ENCODE measurements around the gene ABTB2. TPM values are rescaled to one million over a fixed set of nuclear protein-coding genes. Genes with fewer than 3 reads are reported as not detected.

Gene ABTB2
- total and polyA plus RNA-seq, 4 donors = 0.73 to 3.3 (median 2.7) TPM

- no peak overlapping the region for H3K4me3 ChIP-seq
- no peaks in the 10 kb centered on the region for H3K27me3 ChIP-seq (ENCODE audit: control insufficient read depth in 3 of 3, insufficient read depth in 3 of 3, low read length in 2 of 3)
- H3K9me3 ChIP-seq (ENCODE audit: control insufficient read depth in 4 of 4, insufficient read depth in 3 of 4, low read length in 3 of 4) = no peaks in the 10 kb centered on the region
- peaks cover 0 to 56% (median 4%) of the 10 kb centered on the region in 5 donors for H3K4me1 ChIP-seq (ENCODE audit: control insufficient read depth in 5 of 5, insufficient read depth in 5 of 5, low read length in 5 of 5)
- ATAC-seq (ENCODE audit: insufficient read depth, low FRiP score) (no peak), DNase-seq (peak; percentile 40 to 85 (median 78))
- 82 to 86% methylated on average over 4 of the region's 4 CpGs for WGBS, 2 donors
- H3K9ac ChIP-seq (ENCODE audit: insufficient read depth in 1 of 2, low read length in 2 of 2) = no peak overlapping the region
- TF ChIP-seq, protein P1, sequence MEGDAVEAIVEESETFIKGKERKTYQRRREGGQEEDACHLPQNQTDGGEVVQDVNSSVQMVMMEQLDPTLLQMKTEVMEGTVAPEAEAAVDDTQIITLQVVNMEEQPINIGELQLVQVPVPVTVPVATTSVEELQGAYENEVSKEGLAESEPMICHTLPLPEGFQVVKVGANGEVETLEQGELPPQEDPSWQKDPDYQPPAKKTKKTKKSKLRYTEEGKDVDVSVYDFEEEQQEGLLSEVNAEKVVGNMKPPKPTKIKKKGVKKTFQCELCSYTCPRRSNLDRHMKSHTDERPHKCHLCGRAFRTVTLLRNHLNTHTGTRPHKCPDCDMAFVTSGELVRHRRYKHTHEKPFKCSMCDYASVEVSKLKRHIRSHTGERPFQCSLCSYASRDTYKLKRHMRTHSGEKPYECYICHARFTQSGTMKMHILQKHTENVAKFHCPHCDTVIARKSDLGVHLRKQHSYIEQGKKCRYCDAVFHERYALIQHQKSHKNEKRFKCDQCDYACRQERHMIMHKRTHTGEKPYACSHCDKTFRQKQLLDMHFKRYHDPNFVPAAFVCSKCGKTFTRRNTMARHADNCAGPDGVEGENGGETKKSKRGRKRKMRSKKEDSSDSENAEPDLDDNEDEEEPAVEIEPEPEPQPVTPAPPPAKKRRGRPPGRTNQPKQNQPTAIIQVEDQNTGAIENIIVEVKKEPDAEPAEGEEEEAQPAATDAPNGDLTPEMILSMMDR (IDR thresholded peaks at IDR 0.05; ENCODE audit: control extremely low read depth, extremely low read depth) = no peak
- no peak overlapping the region for H3K27ac ChIP-seq (ENCODE audit: low read depth in 1 of 2, low read length in 1 of 2)
- no peaks in the 10 kb centered on the region for H3K36me3 ChIP-seq (ENCODE audit: control insufficient read depth in 4 of 4, insufficient read depth in 4 of 4, low read length in 4 of 4)
Measured at GRCh38 chr11:34303028-34303570, 54.7 kb downstream of the ABTB2 start.

DNA sequence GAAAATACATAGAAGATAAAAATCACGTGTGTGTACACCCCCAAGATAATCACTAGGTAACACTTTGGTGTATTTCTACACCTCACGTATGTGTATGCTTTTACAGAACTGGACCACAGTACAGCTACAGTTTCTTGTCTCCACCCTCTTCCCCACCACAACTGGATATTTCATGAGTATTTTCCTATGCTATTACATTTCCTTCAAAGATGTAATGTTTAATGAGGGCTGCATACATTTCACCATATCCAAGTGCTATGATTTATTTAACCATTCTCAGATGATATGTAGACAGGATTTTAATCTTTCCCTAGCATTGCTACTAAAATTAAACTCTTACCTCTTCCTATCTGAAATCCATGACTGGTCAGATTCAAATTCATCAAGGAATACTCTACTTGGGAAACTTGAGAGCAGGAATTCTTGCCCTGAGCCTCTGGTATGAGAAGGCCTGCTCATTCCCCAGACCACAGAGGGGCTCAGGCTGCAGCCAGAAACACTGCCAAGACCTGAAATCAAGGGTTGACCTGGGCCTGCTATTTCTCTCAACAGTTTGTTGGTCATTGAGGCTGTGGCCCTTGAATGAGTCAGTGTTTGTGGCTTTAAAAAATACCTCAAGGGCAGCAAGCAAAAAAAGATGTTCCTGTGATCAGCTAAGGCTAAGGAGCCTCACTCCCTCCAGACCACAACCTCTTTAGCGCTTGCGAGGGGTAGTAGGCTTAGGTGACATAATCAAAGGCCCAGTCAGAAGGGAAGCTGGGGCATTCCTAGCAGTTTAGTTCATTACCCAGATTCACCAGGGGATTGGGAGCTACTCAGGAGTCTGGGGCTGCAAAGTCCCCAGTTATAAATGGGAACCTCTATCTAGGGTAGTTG, 55.5 kb downstream of the ABTB2 start:
- Histone ChIP-seq H3K36me3 (ENCODE audit: control insufficient read depth in 4 of 4, insufficient read depth in 4 of 4, low read length in 4 of 4) (no peaks in the 10 kb centered on the region), H3K4me1 (ENCODE audit: control insufficient read depth in 5 of 5, insufficient read depth in 5 of 5, low read length in 5 of 5) (peaks cover 0 to 56% (median 4%) of the 10 kb centered on the region in 5 donors), H3K9ac (ENCODE audit: insufficient read depth in 1 of 2, low read length in 2 of 2) (no peak overlapping the region), H3K27ac (ENCODE audit: low read depth in 1 of 2, low read length in 1 of 2) (no peak overlapping the region), H3K4me3 (no peak overlapping the region), H3K27me3 (ENCODE audit: control insufficient read depth in 3 of 3, insufficient read depth in 3 of 3, low read length in 2 of 3) (no peaks in the 10 kb centered on the region), H3K9me3 (ENCODE audit: control insufficient read depth in 4 of 4, insufficient read depth in 3 of 4, low read length in 3 of 4) (no peaks in the 10 kb centered on the region)
- WGBS, 2 donors = 49 to 78% methylated on average over 4 of the region's 4 CpGs
- DNase-seq = no peak
- ATAC-seq (ENCODE audit: insufficient read depth, low FRiP score) = no peak
- TF ChIP-seq, protein P1 (IDR thresholded peaks at IDR 0.05; ENCODE audit: control extremely low read depth, extremely low read depth) = no peak

GRCh38 chr11:34300926-34301295, 56.9 kb downstream of the ABTB2 start:
- WGBS, 2 donors = 23 to 47% methylated on average over 3 of the region's 3 CpGs
- no peaks in the 10 kb centered on the region for H3K9me3 ChIP-seq (ENCODE audit: control insufficient read depth in 4 of 4, insufficient read depth in 3 of 4, low read length in 3 of 4)
- DNase-seq (peak in 1 of 3 donors; percentile 32), ATAC-seq (ENCODE audit: insufficient read depth, low FRiP score) (no peak)
- TF ChIP-seq, protein P1 (IDR thresholded peaks at IDR 0.05; ENCODE audit: control extremely low read depth, extremely low read depth) = no peak
- H3K36me3 ChIP-seq (ENCODE audit: control insufficient read depth in 4 of 4, insufficient read depth in 4 of 4, low read length in 4 of 4) = no peaks in the 10 kb centered on the region
- no peak overlapping the region for H3K4me3 ChIP-seq
- peaks cover 0 to 56% (median 4%) of the 10 kb centered on the region in 5 donors for H3K4me1 ChIP-seq (ENCODE audit: control insufficient read depth in 5 of 5, insufficient read depth in 5 of 5, low read length in 5 of 5)
- peak overlapping the region in 1 of 2 donors; percentile 8 for H3K9ac ChIP-seq (ENCODE audit: insufficient read depth in 1 of 2, low read length in 2 of 2)
- H3K27ac ChIP-seq (ENCODE audit: low read depth in 1 of 2, low read length in 1 of 2) = no peak overlapping the region
- H3K27me3 ChIP-seq (ENCODE audit: control insufficient read depth in 3 of 3, insufficient read depth in 3 of 3, low read length in 2 of 3) = no peaks in the 10 kb centered on the region
